Measurements from ENCODE around the gene WDFY1.
"Not testable (repeated sequence)": the region's sequence is repeated elsewhere in the genome, so short reads cannot be mapped to it uniquely, and the experiment has no call there.

The WDFY1 gene

GRCh38 chr2:223900066-223900465, 45.1 kb downstream of the WDFY1 start:
- no peak for DNase-seq (ENCODE audit: low read depth in 2 of 3, low spot score in 2 of 3)

GRCh38 chr2:223897669-223898330, 47.3 kb downstream of the WDFY1 start:
- no peak for DNase-seq (ENCODE audit: low read depth in 2 of 3, low spot score in 2 of 3)

- DNase-seq (ENCODE audit: low read depth in 2 of 3, low spot score in 2 of 3) = no peak
These were observed 48.3 kb downstream of the WDFY1 start for GRCh38 chr2:223896833-223897311.

GRCh38 chr2:223894968-223895367, 50.2 kb downstream of the WDFY1 start:
- no peak for DNase-seq (ENCODE audit: low read depth in 2 of 3, low spot score in 2 of 3)

DNA sequence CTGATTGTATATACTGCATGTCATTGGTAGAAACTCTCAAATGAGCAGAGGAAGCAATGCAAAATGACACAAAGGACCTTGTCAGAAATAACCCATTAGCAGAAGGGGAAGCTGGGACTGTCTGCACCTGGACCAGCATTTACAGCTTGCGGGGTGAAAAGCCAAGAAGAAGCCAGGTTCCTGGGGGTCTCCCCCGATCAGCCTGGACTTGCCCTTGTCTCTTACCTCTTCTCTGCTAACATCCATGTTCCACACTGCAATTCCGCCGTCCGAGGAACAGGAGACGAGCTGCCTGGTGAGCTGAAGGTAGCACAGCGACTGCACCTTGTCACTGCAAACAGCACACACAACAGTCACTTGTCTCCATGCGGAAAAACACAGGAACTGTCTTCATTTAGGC, 51.1 kb downstream of the WDFY1 start:
- DNase-seq (ENCODE audit: low read depth in 2 of 3, low spot score in 2 of 3) = no peak

DNA sequence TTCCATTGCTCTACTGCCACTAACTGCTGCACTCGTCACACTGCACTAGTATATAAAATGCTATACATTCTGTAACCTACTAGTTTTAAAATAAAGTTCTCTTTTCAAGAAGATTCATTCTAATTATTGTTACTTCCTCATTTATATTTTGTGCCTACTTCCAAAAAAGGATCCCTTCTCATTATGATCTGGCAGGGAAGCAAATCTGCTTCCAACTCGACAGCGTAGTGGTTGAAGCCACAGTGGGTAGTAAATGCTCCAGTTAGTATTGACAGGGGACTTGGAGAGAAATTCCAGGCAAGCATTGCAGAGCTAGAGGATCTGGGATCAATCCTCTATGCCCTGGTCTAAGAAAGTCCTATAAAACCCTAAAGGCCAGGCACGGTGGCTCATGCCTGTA, 54.4 kb downstream of the WDFY1 start:
- DNase-seq (ENCODE audit: low read depth in 2 of 3, low spot score in 2 of 3) = no peak

DNA sequence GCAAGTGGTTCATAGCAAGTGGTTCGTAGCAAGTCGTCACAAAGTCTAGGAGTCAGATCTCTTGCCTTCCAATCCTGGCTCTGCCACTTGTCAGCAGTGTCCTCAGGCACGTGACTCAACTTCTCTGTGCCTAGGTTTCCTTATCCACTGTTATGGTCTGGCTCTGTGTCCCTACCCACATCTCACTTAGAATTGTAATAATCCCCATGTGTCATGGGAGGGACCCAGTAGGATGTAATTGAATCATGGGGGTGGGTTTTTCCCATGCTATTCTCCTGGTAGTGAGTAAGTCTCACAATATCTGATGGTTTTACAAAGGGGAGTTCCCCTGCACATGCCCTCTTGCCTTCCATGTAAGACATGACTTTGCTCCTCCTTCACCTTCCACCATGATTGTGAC, 55.9 kb downstream of the WDFY1 start:
- DNase-seq (ENCODE audit: low read depth in 2 of 3, low spot score in 2 of 3) = no peak

DNA sequence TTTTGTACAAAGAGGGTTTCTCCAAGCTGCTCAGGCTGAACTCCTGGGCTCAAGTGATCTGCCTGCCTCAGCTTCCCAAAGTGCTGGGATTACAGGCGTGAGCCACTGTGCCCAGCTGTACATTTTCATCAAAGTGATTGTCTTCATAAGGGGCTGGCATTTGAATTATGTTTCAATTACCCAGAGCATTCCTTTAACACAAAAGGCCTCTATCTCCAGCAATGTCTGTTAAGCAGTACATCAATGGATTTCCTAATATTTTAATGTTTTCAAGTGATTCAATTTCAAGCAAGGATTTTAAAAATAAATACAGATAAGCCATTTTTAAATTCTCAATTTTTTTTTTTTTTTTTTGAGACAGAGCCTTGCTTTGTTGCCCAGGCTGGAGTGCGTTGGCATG, 56.9 kb downstream of the WDFY1 start:
- DNase-seq (ENCODE audit: low read depth in 2 of 3, low spot score in 2 of 3) = no peak

- no peak for DNase-seq (ENCODE audit: low read depth in 2 of 3, low spot score in 2 of 3)
These were observed 58.0 kb downstream of the WDFY1 start for GRCh38 chr2:223887127-223887526.

DNA sequence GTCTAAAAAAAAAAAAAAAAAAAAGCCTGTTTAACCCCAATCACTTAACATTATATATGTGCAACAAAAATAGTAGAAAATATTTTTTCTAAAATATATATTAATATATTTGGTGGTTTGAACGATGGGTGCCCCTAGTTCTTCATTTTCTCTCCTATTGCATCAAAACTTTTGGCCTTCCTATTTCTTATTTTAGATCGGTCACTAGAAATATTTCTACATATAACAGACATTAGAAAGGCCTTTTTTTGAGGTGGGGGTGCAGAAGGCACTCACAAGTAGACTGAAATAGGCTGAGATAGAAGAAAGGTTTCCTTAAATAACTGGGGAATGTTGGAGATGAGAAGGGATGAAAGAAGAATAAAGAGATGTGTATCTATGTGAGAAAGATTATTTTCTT, 58.4 kb downstream of the WDFY1 start:
- no peak for DNase-seq (ENCODE audit: low read depth in 2 of 3, low spot score in 2 of 3)

GRCh38 chr2:223884399-223884798, 60.7 kb downstream of the WDFY1 start:
- DNase-seq (ENCODE audit: low read depth in 2 of 3, low spot score in 2 of 3) = no peak

DNA sequence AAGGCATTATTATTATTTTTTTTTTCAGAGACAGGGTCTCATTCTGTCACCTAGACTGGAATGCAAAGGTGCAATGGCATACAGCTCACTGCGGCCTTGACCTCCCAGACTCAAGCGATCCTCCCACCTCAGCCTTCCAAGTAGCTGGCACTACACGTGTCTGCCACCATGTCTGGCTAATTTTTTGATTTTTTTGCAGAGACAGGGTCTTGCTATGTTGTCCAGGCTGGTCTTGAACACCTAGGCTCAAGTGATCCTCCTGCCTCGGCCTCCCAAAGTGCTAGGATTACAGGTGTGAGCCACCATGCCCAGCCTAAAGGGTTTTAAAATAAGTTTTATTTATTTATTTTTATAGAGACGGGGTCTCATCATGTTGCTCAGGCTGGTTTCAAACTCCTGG, 62.4 kb downstream of the WDFY1 start:
- no peak for DNase-seq (ENCODE audit: low read depth in 2 of 3, low spot score in 2 of 3)

- no peak for DNase-seq (ENCODE audit: low read depth in 2 of 3, low spot score in 2 of 3)
These were observed 64.3 kb downstream of the WDFY1 start for GRCh38 chr2:223880796-223881195.

GRCh38 chr2:223877721-223878410, 67.3 kb downstream of the WDFY1 start:
- no peak for DNase-seq (ENCODE audit: low read depth in 2 of 3, low spot score in 2 of 3)

DNA sequence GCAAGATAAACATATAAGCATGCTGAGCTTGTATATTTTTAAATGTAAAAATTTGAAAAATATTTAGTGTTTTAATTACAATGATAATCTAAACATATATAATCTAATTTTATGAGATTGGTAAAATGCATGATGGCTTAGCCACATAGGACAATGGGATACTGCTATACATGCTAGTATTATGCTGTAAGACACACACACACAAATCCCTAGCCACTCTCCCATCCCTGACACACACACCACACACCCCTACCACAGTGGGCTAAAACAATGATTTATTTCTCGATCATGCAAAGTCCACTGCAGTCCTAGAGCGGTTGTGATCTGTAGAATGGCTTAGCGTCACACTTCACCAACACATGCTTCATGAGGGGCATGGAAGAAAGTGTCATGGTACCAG, 71.5 kb downstream of the WDFY1 start:
- DNase-seq (ENCODE audit: low read depth in 2 of 3, low spot score in 2 of 3) = no peak

GRCh38 chr2:223872772-223873171, 72.4 kb downstream of the WDFY1 start:
- DNase-seq (ENCODE audit: low read depth in 2 of 3, low spot score in 2 of 3) = not testable (repeated sequence)

DNA sequence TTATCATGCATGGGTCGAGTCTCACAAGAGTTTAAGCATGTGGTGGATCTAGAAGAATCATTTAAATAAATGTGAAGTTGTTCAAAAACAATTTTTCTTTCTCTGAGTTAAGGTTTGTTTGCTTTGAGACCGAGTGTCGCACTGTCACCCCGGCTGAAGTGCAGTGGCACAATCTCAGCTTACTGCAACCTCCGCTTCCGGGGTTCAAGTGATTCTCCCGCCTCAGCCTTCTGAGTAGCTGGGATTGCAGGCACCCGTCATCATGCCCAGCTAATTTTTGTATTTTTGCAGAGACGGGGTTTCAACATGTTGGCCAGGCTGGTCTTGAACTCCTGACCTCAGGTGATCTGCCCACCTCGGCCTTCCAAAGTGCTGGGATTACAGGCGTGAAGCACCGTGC, 73.5 kb downstream of the WDFY1 start:
- not testable (repeated sequence) for DNase-seq (ENCODE audit: low read depth in 2 of 3, low spot score in 2 of 3)

DNA sequence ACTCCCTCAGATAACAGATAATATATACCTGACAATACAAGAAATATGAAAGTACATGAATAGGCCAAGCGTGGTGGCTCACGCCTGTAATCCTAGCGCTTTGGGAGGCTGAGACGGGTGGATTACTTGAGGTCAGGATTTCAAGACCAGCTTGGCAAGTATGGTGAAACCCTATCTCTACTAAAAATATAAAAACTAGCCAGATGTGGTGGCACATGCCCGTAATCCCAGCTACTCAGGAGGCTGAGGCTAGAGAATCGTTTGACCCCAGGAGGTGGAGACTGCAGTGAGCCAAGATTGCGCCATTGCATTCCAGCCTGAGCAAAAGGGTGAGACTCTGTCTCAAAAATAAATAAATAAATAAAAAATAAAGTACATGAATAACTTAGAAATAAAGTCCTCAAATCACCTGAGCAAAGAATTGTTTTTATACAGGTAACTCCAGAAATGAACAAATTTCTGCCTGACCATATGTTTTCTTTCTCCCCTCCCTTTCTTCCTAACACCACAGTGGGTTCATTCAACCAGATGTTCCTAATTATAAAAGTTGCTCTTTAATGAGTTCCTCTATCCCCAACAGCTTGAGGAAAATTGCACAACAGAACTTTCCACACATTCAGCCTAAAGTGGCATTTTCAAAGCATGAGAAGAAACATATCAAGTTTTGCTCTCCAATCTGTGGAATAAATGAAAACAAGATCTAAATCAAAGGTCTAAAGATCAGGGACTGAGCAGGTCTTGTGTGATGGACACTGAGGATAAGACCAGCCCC, 74.1 kb downstream of the WDFY1 start:
- DNase-seq (ENCODE audit: low read depth in 2 of 3, low spot score in 2 of 3) = no peak

DNA sequence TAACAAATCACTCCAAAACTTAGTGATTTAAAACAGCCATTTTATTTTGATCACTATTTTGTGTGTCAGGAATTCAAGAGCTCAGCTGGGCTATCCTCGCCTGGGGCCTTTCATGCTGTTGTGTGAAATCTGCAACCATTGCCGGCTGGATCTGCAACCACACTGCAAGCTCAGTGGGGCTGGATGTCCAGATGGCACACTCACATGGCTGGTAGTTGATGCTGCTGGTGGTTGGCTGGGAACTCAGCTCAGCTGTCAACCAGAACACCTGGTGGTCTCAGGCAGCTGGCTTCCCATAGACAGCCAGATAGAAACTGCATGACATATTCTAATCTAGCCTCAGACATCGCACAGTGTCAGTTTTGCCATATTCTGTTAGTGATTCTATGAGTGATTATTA, 77.1 kb downstream of the WDFY1 start:
- DNase-seq (ENCODE audit: low read depth in 2 of 3, low spot score in 2 of 3) = no peak

DNA sequence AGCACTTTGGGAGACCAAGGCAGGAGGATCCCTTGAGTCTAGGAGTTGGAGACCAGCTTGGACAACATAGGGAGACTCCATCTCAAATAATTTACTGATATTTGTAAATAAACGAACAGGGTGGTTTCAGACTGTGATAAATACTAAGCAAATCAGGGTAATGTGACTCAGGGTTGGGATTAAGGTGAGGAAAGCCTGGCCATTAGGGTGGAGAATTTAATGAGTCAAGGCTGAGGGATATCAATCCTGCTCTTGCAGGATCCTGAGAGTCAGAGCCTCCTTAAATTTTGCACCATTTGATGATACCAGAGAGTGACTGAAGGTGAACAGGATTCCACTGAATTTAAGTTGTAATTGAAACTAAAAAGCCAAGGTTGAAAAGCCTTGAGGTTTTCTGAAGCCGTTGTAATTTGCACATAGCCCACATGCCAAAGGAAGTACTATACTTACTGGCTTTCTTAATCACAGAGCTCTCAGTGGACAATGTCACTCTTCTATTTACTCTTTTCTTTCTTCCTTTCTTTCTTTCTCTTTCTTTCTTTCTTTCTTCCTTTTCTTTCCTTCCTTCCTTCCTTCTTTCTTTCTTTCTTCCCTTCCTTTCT, 79.1 kb downstream of the WDFY1 start:
- no peak for DNase-seq (ENCODE audit: low read depth in 2 of 3, low spot score in 2 of 3)

DNA sequence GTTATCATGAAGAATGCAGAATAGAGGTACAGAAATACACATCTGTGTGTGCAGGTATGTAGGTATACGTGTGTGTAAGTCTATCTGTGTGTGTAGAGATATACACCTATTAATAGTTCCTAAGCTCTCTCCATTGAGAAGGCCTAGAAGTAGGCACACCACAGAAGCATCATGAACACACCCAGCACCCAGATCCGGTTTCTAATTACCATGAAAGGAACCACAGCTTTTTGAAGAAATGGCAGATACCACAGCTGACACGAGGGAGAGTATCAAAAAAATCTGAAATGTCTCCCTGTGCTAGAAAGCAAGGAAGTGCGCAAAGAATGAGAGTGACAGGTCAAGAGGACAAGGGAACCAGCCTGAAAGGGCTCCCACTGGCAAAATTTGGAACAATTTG, 80.0 kb downstream of the WDFY1 start:
- no peak for DNase-seq (ENCODE audit: low read depth in 2 of 3, low spot score in 2 of 3)

DNA sequence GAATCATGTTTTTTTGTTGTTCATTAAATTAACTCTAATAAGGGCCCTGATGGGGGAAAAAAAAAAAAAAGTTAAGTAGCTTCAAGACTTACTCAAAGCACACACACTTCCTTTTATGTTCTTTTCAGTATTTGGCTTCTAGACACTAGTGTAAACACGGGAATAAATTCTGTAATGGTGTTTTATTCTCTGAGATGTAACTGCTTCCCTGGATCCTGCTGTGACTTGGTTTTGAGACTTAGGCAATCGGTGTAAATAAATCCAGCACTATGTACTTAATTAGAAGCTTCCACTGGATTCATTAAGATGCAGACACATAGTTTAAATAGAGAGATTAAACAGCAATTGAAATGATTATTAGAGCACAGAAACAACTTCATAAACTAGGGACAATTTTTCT, 81.6 kb downstream of the WDFY1 start:
- no peak for DNase-seq (ENCODE audit: low read depth in 2 of 3, low spot score in 2 of 3)

All from activated CD8-positive, alpha-beta memory T cell treated with anti-CD3 and anti-CD28 coated beads for 48 hours (primary cell).